D721Med (cell line): Measurements from ENCODE around the gene HSPA12B.

Experiments used
- DNase-seq: peaks from one replicate; pipeline ENCODE4 v3.0.0; 2011; ENCODE audit warnings: low spot score; ENCODE audit not compliant: insufficient read length
- FAIRE-seq: peaks from 2 replicates; lab custom pipeline; 2011; peaks lifted over from hg19 to GRCh38; lab: Jason Lieb, UNC
- CTCF ChIP-seq: IDR thresholded peaks from 2 replicates; pipeline ENCODE4 v1.5.1; 2012; ENCODE audit warnings: mild to moderate bottlenecking, control low read depth; ENCODE audit not compliant: insufficient read depth; ENCODE audit errors: missing control alignments

Gene HSPA12B

GRCh38 chr20:3797592-3798372, 65.3 kb downstream of the HSPA12B start:
- TF ChIP-seq CTCF = no peak
- DNase-seq = no peak
- no peak for FAIRE-seq

- FAIRE-seq = no peak
- no peak for DNase-seq
- no peak for TF ChIP-seq CTCF
These were observed 65.9 kb downstream of the HSPA12B start for GRCh38 chr20:3798373-3798768.

- TF ChIP-seq CTCF = no peak
- FAIRE-seq = no peak
These were observed 66.4 kb downstream of the HSPA12B start for GRCh38 chr20:3798908-3799248.

GRCh38 chr20:3800256-3800877, 67.9 kb downstream of the HSPA12B start:
- DNase-seq (no peak), FAIRE-seq (no peak)

More at GRCh38 chr20:3798908-3799248, 66.4 kb downstream of the HSPA12B start:
- DNase-seq = no peak

GRCh38 chr20:3800878-3801260, 68.4 kb downstream of the HSPA12B start:
- no peak for DNase-seq
- FAIRE-seq = no peak

More at GRCh38 chr20:3800256-3800877, 67.9 kb downstream of the HSPA12B start:
- TF ChIP-seq CTCF = no peak

GRCh38 chr20:3801299-3801698, 68.8 kb downstream of the HSPA12B start:
- FAIRE-seq = no peak
- TF ChIP-seq CTCF = no peak
- DNase-seq = no peak

More at GRCh38 chr20:3800878-3801260, 68.4 kb downstream of the HSPA12B start:
- no peak for TF ChIP-seq CTCF

GRCh38 chr20:3801846-3802245, 69.4 kb downstream of the HSPA12B start:
- no peak for FAIRE-seq

More at GRCh38 chr20:3801846-3802245, 69.4 kb downstream of the HSPA12B start:
- TF ChIP-seq CTCF = no peak
- DNase-seq = no peak
